ENCODE data around the gene F13B. TPM values are rescaled to one million over a fixed set of nuclear protein-coding genes. Genes with fewer than 3 reads are reported as not detected.

The F13B gene
- total RNA-seq, 2 experiments from 2014 or later, result not detected

GRCh38 chr1:197029749-197030148 is 37.3 kb downstream of the F13B start:
- Histone ChIP-seq H3K4me3 (ENCODE audit: low read depth, low read length, poor library complexity, severe bottlenecking) (no peak overlapping the region), H3K4me2 (ENCODE audit: low read length) (no peak overlapping the region), H4K20me1 (ENCODE audit: insufficient read depth, low read length) (no peaks in the 10 kb centered on the region), H3K9me3 (ENCODE audit: low read length) (no peaks in the 10 kb centered on the region), H3K36me3 (ENCODE audit: insufficient read depth, low read length) (no peaks in the 10 kb centered on the region), H3K9me2 (ENCODE audit: insufficient read depth, low read length) (no peaks in the 10 kb centered on the region), H3K27ac (ENCODE audit: low read depth, low read length, poor library complexity, severe bottlenecking) (no peak overlapping the region), H2AFZ (ENCODE audit: low read length) (no peak overlapping the region), H3K4me1 (ENCODE audit: insufficient read depth, low read length, poor library complexity, severe bottlenecking) (no peaks in the 10 kb centered on the region), H3K79me2 (ENCODE audit: insufficient read depth, low read depth, low read length) (no peaks in the 10 kb centered on the region)
- no peak for TF ChIP-seq CTCF (conservative IDR thresholded peaks at IDR 0.05; ENCODE audit: low read length)
- TF ChIP-seq EZH2phosphoT487 (IDR thresholded peaks at IDR 0.05; ENCODE audit: borderline replicate concordance, low read depth, low read length), result no peak
- no TSS peak for BruUV-seq (replicated peaks)
- intact Hi-C loops (cut with micrococcal nuclease; ENCODE audit: unreplicated experiment), result no loop called here
- DNase-seq (ENCODE audit: low spot score), result no peak
- POLR2A ChIA-PET, result no interaction called here
- CTCF ChIA-PET (ENCODE audit: unreplicated experiment), result no interaction called here

GRCh38 chr1:197027359-197027758 is 39.7 kb downstream of the F13B start:
- Histone ChIP-seq H3K9me3 (ENCODE audit: low read length) (no peaks in the 10 kb centered on the region), H2AFZ (ENCODE audit: low read length) (no peak overlapping the region), H4K20me1 (ENCODE audit: insufficient read depth, low read length) (no peaks in the 10 kb centered on the region), H3K4me2 (ENCODE audit: low read length) (no peak overlapping the region), H3K9me2 (ENCODE audit: insufficient read depth, low read length) (no peaks in the 10 kb centered on the region), H3K4me1 (ENCODE audit: insufficient read depth, low read length, poor library complexity, severe bottlenecking) (no peaks in the 10 kb centered on the region), H3K79me2 (ENCODE audit: insufficient read depth, low read depth, low read length) (no peaks in the 10 kb centered on the region), H3K4me3 (ENCODE audit: low read depth, low read length, poor library complexity, severe bottlenecking) (no peak overlapping the region), H3K36me3 (ENCODE audit: insufficient read depth, low read length) (no peaks in the 10 kb centered on the region), H3K27ac (ENCODE audit: low read depth, low read length, poor library complexity, severe bottlenecking) (no peak overlapping the region)
- DNase-seq (ENCODE audit: low spot score), result no peak
- CTCF ChIA-PET (ENCODE audit: unreplicated experiment), result no interaction called here
- TF ChIP-seq EZH2phosphoT487 (IDR thresholded peaks at IDR 0.05; ENCODE audit: borderline replicate concordance, low read depth, low read length) (no peak), CTCF (conservative IDR thresholded peaks at IDR 0.05; ENCODE audit: low read length) (no peak)
- intact Hi-C loops (cut with micrococcal nuclease; ENCODE audit: unreplicated experiment), result no loop called here
- no TSS peak for BruUV-seq (replicated peaks)
- POLR2A ChIA-PET, result interaction anchor here (0.7 kb wide), 1 partner anchor 28 kb away, joined by 3 read pairs; no protein-coding TSS in a partner anchor

GRCh38 chr1:197024460-197024859 is 42.6 kb downstream of the F13B start:
- DNase-seq (ENCODE audit: low spot score), result no peak
- ChIA-PET CTCF (ENCODE audit: unreplicated experiment) (no interaction called here), POLR2A (no interaction called here)
- no peak overlapping the region for H3K4me3 ChIP-seq (ENCODE audit: low read depth, low read length, poor library complexity, severe bottlenecking)
- intact Hi-C loops (cut with micrococcal nuclease; ENCODE audit: unreplicated experiment), result no loop called here
- no peaks in the 10 kb centered on the region for H3K36me3 ChIP-seq (ENCODE audit: insufficient read depth, low read length)
- no peaks in the 10 kb centered on the region for H3K9me2 ChIP-seq (ENCODE audit: insufficient read depth, low read length)
- no peak for TF ChIP-seq EZH2phosphoT487 (IDR thresholded peaks at IDR 0.05; ENCODE audit: borderline replicate concordance, low read depth, low read length)
- no peaks in the 10 kb centered on the region for H4K20me1 ChIP-seq (ENCODE audit: insufficient read depth, low read length)
- H3K4me2 ChIP-seq (ENCODE audit: low read length), result no peak overlapping the region
- H2AFZ ChIP-seq (ENCODE audit: low read length), result no peak overlapping the region
- H3K9me3 ChIP-seq (ENCODE audit: low read length), result no peaks in the 10 kb centered on the region
- H3K27ac ChIP-seq (ENCODE audit: low read depth, low read length, poor library complexity, severe bottlenecking), result no peak overlapping the region
- no peaks in the 10 kb centered on the region for H3K79me2 ChIP-seq (ENCODE audit: insufficient read depth, low read depth, low read length)
- no peaks in the 10 kb centered on the region for H3K4me1 ChIP-seq (ENCODE audit: insufficient read depth, low read length, poor library complexity, severe bottlenecking)
- BruUV-seq (replicated peaks), result no TSS peak

Measured in OCI-LY7 (cell line).